ENCODE data around the gene SEMA3F. TPM values are rescaled to one million over a fixed set of nuclear protein-coding genes. Genes with fewer than 3 reads are reported as not detected.

Gene SEMA3F
- total RNA-seq, 2 experiments from 2014 or later = 0.34 to 0.43 TPM

DNA sequence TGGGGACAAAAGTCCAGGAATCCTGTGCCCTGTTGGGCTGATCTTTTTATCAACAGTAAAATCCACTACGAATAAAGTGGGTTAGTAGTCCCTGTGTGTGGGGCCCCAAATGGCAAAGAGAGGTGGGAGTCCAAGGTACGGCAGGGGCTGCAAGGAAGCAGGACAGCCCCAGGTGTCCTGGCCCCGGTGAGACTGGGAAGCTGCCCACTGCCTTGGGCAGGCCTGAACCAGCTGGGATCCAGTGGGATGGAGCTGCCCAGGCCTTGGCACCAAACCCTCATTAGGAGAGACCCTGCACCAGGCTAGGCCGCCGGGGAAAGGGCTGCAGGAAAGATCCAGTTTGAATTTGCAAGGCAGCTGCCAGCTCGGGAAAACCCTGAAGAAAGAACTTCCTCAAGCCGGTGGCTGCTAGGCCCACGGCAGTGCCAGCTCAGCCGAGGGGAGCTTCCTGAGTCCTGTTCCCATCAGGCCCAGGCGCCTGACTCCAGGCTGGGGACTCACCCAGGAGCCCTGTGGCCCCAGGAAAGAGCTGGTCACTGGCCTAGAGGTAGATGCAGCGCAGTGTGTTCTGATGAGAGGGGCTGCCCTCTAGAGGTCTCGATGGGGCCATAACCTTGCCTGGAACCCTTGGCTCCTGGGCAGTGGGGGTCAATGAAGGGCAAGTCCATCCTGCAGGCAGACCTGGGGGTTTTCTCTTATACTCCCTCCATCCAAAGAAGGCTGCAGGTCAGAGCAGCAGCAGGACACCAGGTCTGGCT, 66.5 kb downstream of the SEMA3F start:
- Mint-ChIP-seq H3K4me3 (no peak overlapping the region), H3K4me1 (ENCODE audit: low read depth) (peaks cover 10% of the 10 kb centered on the region), H3K36me3 (ENCODE audit: low read depth) (no peaks in the 10 kb centered on the region), H3K27ac (no peak overlapping the region), H3K27me3 (peaks cover 4% of the 10 kb centered on the region), H3K9me3 (no peaks in the 10 kb centered on the region)
- CTCF ChIA-PET = interaction anchor here (0.9 to 7.3 kb wide), 8 partner anchors 20 to 53 kb away, joined by 3 to 93 read pairs (median 4); no protein-coding TSS in a partner anchor
- TF ChIP-seq, protein P1, sequence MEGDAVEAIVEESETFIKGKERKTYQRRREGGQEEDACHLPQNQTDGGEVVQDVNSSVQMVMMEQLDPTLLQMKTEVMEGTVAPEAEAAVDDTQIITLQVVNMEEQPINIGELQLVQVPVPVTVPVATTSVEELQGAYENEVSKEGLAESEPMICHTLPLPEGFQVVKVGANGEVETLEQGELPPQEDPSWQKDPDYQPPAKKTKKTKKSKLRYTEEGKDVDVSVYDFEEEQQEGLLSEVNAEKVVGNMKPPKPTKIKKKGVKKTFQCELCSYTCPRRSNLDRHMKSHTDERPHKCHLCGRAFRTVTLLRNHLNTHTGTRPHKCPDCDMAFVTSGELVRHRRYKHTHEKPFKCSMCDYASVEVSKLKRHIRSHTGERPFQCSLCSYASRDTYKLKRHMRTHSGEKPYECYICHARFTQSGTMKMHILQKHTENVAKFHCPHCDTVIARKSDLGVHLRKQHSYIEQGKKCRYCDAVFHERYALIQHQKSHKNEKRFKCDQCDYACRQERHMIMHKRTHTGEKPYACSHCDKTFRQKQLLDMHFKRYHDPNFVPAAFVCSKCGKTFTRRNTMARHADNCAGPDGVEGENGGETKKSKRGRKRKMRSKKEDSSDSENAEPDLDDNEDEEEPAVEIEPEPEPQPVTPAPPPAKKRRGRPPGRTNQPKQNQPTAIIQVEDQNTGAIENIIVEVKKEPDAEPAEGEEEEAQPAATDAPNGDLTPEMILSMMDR (IDR thresholded peaks at IDR 0.05) = no peak
- DNase-seq = peak; percentile 22
- POLR2A ChIA-PET = interaction anchor here (1.1 to 1.5 kb wide), 3 partner anchors 27 to 127 kb away, joined by 3 to 6 read pairs (median 3); no protein-coding TSS in a partner anchor
- ATAC-seq = no peak
- intact Hi-C loops (cut with micrococcal nuclease) = no loop called here

DNA sequence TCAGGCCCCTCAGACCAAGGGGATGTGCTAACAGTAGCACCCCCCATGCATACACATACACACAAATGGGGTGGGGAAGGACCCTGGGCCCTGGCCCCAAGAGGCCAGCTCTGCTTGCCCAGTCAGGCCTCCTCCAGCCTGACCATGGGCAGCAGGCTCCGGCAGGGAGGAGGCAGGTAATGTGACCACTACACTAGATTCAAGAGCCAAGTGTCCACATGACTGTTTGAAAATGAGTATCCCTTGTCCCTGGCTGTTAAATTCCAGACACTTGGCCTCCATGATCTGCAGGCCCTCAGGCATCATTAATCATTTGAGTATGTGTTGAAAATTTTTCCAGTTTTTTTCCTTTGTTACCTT, 67.0 kb downstream of the SEMA3F start:
- intact Hi-C loops (cut with micrococcal nuclease) = no loop called here
- DNase-seq (no peak), ATAC-seq (no peak)
- Mint-ChIP-seq H3K4me3 (no peak overlapping the region), H3K9me3 (no peaks in the 10 kb centered on the region), H3K4me1 (ENCODE audit: low read depth) (peaks cover 13% of the 10 kb centered on the region), H3K27ac (no peak overlapping the region), H3K36me3 (ENCODE audit: low read depth) (no peaks in the 10 kb centered on the region), H3K27me3 (peaks cover 4% of the 10 kb centered on the region)
- ChIA-PET CTCF (interaction anchor here (0.9 to 7.3 kb wide), 8 partner anchors 20 to 53 kb away, joined by 3 to 93 read pairs (median 4); no protein-coding TSS in a partner anchor), POLR2A (no interaction called here)
- TF ChIP-seq, protein P1 (IDR thresholded peaks at IDR 0.05) = no peak

DNA sequence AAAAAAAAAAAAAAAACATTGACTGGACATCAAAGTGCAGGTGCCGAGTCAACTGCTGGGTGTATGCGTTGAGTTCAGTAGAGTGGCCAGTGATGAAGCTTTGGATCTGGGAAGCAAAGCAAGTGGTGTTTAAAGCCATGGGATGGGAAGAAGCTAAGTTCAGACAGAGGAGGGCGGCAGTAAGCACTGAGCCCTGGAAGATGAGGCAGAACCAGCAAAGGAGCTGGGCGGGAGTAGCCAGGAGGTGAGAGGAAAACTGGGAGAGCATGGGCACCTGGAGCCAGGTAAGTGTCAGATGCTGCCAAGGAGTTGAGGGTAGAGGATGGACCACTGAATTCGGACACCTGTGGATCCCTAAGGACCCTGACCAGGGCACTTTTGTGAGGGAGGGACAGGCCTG, 69.5 kb downstream of the SEMA3F start:
- H3K4me1 Mint-ChIP-seq (ENCODE audit: low read depth) = peaks cover 23% of the 10 kb centered on the region
- POLR2A ChIA-PET = interaction anchor here (1.0 to 1.5 kb wide), 3 partner anchors 22 to 113 kb away, joined by 3 read pairs; no protein-coding TSS in a partner anchor
- no peak for ATAC-seq

DNA sequence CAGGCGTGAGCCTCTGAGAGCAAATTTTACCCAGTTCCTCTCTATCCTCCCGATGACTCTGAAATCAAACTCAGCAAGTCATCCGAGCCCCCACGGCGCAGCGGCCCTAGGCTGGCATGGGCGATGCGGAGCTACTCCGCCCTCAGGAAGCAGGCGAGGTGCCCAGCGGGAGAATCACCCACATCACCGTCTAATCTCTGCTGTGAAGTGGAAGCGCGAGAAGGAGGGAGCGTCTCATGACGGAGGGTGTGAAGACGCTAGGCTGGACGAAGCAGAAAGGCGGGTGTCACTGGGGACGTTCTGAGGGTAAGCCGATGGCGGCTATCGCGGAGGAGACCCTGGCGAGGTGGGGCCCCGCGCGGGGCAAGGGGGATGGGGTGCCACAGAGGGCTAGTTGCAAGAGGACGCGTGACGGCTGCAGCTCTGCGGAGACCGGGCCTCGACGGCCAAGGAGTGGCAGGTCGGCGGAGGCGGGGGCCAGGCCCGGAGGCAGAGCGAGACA, 71.8 kb downstream of the SEMA3F start:
- CTCF ChIA-PET = interaction anchor here (0.6 to 14.8 kb wide), 22 partner anchors 10 to 388 kb away, joined by 3 to 239 read pairs (median 6); partner anchors contain the start of genes GNAI2, GNAT1, IFRD2 and LSMEM2

More for the DNA sequence above, 69.5 kb downstream of the SEMA3F start:
- H3K4me3 Mint-ChIP-seq = no peak overlapping the region
- TF ChIP-seq, protein P1 (IDR thresholded peaks at IDR 0.05) = no peak
- no peak overlapping the region for H3K27ac Mint-ChIP-seq
- H3K9me3 Mint-ChIP-seq = no peaks in the 10 kb centered on the region
- intact Hi-C loops (cut with micrococcal nuclease) = no loop called here
- CTCF ChIA-PET = interaction anchor here (1.3 to 14.8 kb wide), 10 partner anchors 12 to 110 kb away, joined by 3 to 239 read pairs (median 8); partner anchors contain the start of genes GNAT1, HYAL3, IFRD2 and NAA80
- H3K27me3 Mint-ChIP-seq = peaks cover 4% of the 10 kb centered on the region
- no peaks in the 10 kb centered on the region for H3K36me3 Mint-ChIP-seq (ENCODE audit: low read depth)
- DNase-seq = no peak

More for the DNA sequence above, 71.8 kb downstream of the SEMA3F start:
- peak; percentile 62 for DNase-seq
- TF ChIP-seq, protein P1 (IDR thresholded peaks at IDR 0.05) = no peak
- H3K4me1 Mint-ChIP-seq (ENCODE audit: low read depth) = peaks cover 23% of the 10 kb centered on the region
- H3K9me3 Mint-ChIP-seq = no peaks in the 10 kb centered on the region
- POLR2A ChIA-PET = interaction anchor here (1.0 to 3.4 kb wide), 15 partner anchors 10 to 111 kb away, joined by 3 to 21 read pairs (median 4); partner anchors contain the start of genes GNAI2, GNAT1 and HYAL2
- intact Hi-C loops (cut with micrococcal nuclease) = loop anchor here (2.0 kb wide), 3 partner anchors 20 to 46 kb away; no protein-coding TSS in a partner anchor
- H3K4me3 Mint-ChIP-seq = peak overlapping the region; percentile 96
- peaks cover 4% of the 10 kb centered on the region for H3K27me3 Mint-ChIP-seq
- no peaks in the 10 kb centered on the region for H3K36me3 Mint-ChIP-seq (ENCODE audit: low read depth)
- peak overlapping the region; percentile 93 for H3K27ac Mint-ChIP-seq
- ATAC-seq = peak; percentile 29

All from activated CD8-positive, alpha-beta T cell treated with anti-CD3 and anti-CD28 coated beads for 36 hours (primary cell).